ENCODE results near the gene SIN3B. TPM values are rescaled to one million over a fixed set of nuclear protein-coding genes. Genes with fewer than 3 reads are reported as not detected.

SIN3B gene
- total and polyA plus RNA-seq, 4 donors, result 7.1 to 82.7 (median 56.7) TPM

DNA sequence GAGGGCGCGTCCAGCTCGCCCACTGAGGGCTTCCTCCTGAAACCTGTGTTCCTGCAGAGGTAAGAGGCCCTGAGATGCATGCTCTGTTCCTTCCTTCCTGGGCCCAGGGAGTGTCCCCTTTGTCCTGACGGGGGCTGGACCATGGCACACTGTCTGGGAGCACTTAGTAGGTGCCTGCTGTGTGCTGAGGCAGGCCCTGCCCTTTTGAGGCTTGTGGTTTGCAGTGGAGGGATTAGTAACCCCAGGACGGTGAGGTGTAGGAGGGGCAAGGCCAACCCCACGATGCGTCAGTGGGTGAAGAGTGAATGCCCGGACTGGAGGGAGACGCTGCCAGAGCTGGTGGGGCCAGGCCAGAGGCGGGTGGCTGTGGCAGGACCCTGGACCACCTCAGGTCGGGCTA lies 48.4 kb downstream of the SIN3B start:
- Histone ChIP-seq H3K4me1 (ENCODE audit: control insufficient read depth in 1 of 2, insufficient read depth in 2 of 2, low read length in 2 of 2) (no peaks in the 10 kb centered on the region), H3K4me3 (ENCODE audit: low read length in 2 of 2) (no peak overlapping the region), H3K36me3 (ENCODE audit: control insufficient read depth in 1 of 2, insufficient read depth in 2 of 2, low read length in 1 of 2) (peaks cover 4 to 8% of the 10 kb centered on the region in 2 donors), H3K27ac (ENCODE audit: low read depth in 1 of 2, low read length in 2 of 2) (no peak overlapping the region), H3K9me3 (ENCODE audit: control insufficient read depth, low read length) (peaks cover 4% of the 10 kb centered on the region), H3K27me3 (ENCODE audit: control insufficient read depth in 1 of 2, insufficient read depth in 2 of 2, low read length in 1 of 2) (no peaks in the 10 kb centered on the region)
- intact Hi-C loops (cut with DNase I), result no loop called here
- ATAC-seq (ENCODE audit: low FRiP score) (no peak), DNase-seq (no peak)
- 88% methylated on average over 11 of the region's 11 CpGs for WGBS, 2 donors

- no peaks in the 10 kb centered on the region for H3K27me3 ChIP-seq (ENCODE audit: control insufficient read depth in 1 of 2, insufficient read depth in 2 of 2, low read length in 1 of 2)
- H3K4me3 ChIP-seq (ENCODE audit: low read length in 2 of 2), result no peak overlapping the region
- peaks cover 4% of the 10 kb centered on the region for H3K9me3 ChIP-seq (ENCODE audit: control insufficient read depth, low read length)
- intact Hi-C loops (cut with DNase I), result no loop called here
- DNase-seq, result no peak
- no peak overlapping the region for H3K27ac ChIP-seq (ENCODE audit: low read depth in 1 of 2, low read length in 2 of 2)
- H3K36me3 ChIP-seq (ENCODE audit: control insufficient read depth in 1 of 2, insufficient read depth in 2 of 2, low read length in 1 of 2), result peaks cover 4 to 8% of the 10 kb centered on the region in 2 donors
- 92 to 95% methylated on average over 54 to 55 of the region's 55 CpGs for WGBS, 2 donors
- no peaks in the 10 kb centered on the region for H3K4me1 ChIP-seq (ENCODE audit: control insufficient read depth in 1 of 2, insufficient read depth in 2 of 2, low read length in 2 of 2)
- no peak for ATAC-seq (ENCODE audit: low FRiP score)
These were observed 49.2 kb downstream of the SIN3B start for GRCh38 chr19:16878181-16878965.

DNA sequence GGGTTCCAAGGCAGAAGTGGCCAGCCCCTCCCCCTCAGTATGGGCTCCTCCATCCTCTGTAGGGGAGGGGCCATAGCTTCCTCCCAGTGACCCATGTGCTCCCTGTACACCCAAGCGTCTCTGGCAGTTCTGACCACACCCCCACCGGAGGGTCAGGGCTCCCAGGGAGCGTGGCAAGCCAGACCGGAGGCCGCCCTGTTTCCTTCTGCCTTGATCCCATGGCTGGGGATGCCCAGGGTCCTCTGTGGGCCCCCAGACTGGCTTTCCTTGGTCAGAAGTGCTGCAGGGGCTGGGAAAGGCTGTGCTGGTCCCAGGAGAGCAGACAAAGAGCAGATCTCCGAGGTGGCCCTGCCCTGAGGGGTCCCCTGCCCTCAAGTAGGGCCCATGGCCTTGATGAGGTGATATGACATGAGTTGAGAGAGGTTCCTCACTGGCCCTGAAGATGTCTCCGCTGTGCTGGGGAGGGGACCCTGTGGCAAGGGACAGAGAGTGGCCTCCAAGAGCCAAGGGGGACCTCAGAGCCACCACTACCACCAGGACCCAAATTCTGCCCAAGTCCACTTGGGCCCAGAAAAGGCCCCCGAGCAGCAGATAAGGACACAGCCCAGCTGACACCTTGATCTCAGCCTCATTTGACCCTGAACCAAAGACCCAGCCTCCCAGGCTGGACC lies 51.8 kb downstream of the SIN3B start:
- Histone ChIP-seq H3K36me3 (ENCODE audit: control insufficient read depth in 1 of 2, insufficient read depth in 2 of 2, low read length in 1 of 2) (peaks cover 4 to 8% of the 10 kb centered on the region in 2 donors), H3K4me1 (ENCODE audit: control insufficient read depth in 1 of 2, insufficient read depth in 2 of 2, low read length in 2 of 2) (no peaks in the 10 kb centered on the region), H3K9me3 (ENCODE audit: control insufficient read depth, low read length) (peaks cover 4% of the 10 kb centered on the region), H3K4me3 (ENCODE audit: low read length in 2 of 2) (no peak overlapping the region), H3K27ac (ENCODE audit: low read depth in 1 of 2, low read length in 2 of 2) (no peak overlapping the region), H3K27me3 (ENCODE audit: control insufficient read depth in 1 of 2, insufficient read depth in 2 of 2, low read length in 1 of 2) (no peaks in the 10 kb centered on the region)
- ATAC-seq (ENCODE audit: low FRiP score), result no peak
- intact Hi-C loops (cut with DNase I), result no loop called here
- no peak for DNase-seq
- 93 to 94% methylated on average over 5 to 8 of the region's 8 CpGs for WGBS, 2 donors

DNA sequence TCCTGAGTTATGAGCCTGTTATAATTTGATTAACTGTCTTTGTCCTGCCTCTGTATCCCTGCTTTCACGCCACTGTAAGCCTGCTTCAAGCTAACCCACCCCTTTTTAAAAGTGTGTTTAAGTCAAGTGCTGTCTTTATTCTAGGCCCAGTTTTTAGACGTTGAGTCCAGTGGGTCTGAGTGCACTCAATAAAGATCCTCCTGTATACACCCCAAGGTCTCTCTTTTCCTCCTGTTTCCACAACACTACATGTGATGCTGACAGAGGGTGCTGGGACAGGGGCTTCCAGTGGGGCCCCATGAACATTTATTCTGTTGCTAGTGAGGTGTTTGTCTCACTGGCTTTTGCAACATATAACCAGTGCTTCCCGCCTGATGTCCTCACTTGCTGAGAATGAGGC lies 52.9 kb downstream of the SIN3B start:
- Histone ChIP-seq H3K4me1 (ENCODE audit: control insufficient read depth in 1 of 2, insufficient read depth in 2 of 2, low read length in 2 of 2) (no peaks in the 10 kb centered on the region), H3K27me3 (ENCODE audit: control insufficient read depth in 1 of 2, insufficient read depth in 2 of 2, low read length in 1 of 2) (no peaks in the 10 kb centered on the region), H3K36me3 (ENCODE audit: control insufficient read depth in 1 of 2, insufficient read depth in 2 of 2, low read length in 1 of 2) (peaks cover 1 to 4% of the 10 kb centered on the region in 2 donors), H3K27ac (ENCODE audit: low read depth in 1 of 2, low read length in 2 of 2) (no peak overlapping the region), H3K9me3 (ENCODE audit: control insufficient read depth, low read length) (peaks cover 4% of the 10 kb centered on the region), H3K4me3 (ENCODE audit: low read length in 2 of 2) (no peak overlapping the region)
- WGBS, 2 donors, result 91 to 96% methylated on average over 3 of the region's 3 CpGs
- DNase-seq, result no peak
- no peak for ATAC-seq (ENCODE audit: low FRiP score)
- intact Hi-C loops (cut with DNase I), result no loop called here

DNA sequence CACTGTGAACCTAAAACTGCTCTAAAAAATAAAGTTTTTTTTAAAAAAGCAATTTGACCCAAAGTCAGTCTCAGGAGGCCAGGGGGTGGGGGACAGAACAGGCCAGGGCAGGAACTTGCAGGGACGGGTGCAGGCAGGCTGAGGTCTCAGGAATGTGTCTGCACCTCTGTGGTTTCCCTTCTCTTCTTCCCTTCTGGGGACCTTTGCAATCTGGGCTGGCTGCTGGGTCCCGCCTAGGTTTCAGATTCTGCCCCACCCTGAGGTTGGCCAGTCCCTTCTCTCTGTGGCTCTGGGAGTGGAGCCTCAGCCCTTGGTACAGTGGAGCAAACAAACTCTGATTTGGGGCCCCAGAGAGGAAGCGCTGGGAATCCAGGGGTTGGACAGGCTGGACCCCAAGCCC lies 54.3 kb downstream of the SIN3B start:
- Histone ChIP-seq H3K4me3 (ENCODE audit: low read length in 2 of 2) (no peak overlapping the region), H3K9me3 (ENCODE audit: control insufficient read depth, low read length) (peaks cover 4% of the 10 kb centered on the region), H3K27ac (ENCODE audit: low read depth in 1 of 2, low read length in 2 of 2) (no peak overlapping the region), H3K36me3 (ENCODE audit: control insufficient read depth in 1 of 2, insufficient read depth in 2 of 2, low read length in 1 of 2) (peaks cover 0 to 4% of the 10 kb centered on the region in 2 donors), H3K27me3 (ENCODE audit: control insufficient read depth in 1 of 2, insufficient read depth in 2 of 2, low read length in 1 of 2) (no peaks in the 10 kb centered on the region), H3K4me1 (ENCODE audit: control insufficient read depth in 1 of 2, insufficient read depth in 2 of 2, low read length in 2 of 2) (no peaks in the 10 kb centered on the region)
- intact Hi-C loops (cut with DNase I), result no loop called here
- no peak for ATAC-seq (ENCODE audit: low FRiP score)
- DNase-seq, result no peak
- 83 to 86% methylated on average over 3 of the region's 3 CpGs for WGBS, 2 donors

GRCh38 chr19:16885166-16885565 lies 56.0 kb downstream of the SIN3B start:
- ATAC-seq (ENCODE audit: low FRiP score) (no peak), DNase-seq (no peak)
- Histone ChIP-seq H3K36me3 (ENCODE audit: control insufficient read depth in 1 of 2, insufficient read depth in 2 of 2, low read length in 1 of 2) (no peaks in the 10 kb centered on the region), H3K27me3 (ENCODE audit: control insufficient read depth in 1 of 2, insufficient read depth in 2 of 2, low read length in 1 of 2) (no peaks in the 10 kb centered on the region), H3K9me3 (ENCODE audit: control insufficient read depth, low read length) (peaks cover 4% of the 10 kb centered on the region), H3K4me1 (ENCODE audit: control insufficient read depth in 1 of 2, insufficient read depth in 2 of 2, low read length in 2 of 2) (no peaks in the 10 kb centered on the region), H3K4me3 (ENCODE audit: low read length in 2 of 2) (no peak overlapping the region), H3K27ac (ENCODE audit: low read depth in 1 of 2, low read length in 2 of 2) (no peak overlapping the region)
- WGBS, 2 donors, result 44 to 51% methylated on average over 5 of the region's 5 CpGs
- intact Hi-C loops (cut with DNase I), result no loop called here

GRCh38 chr19:16886305-16886880 lies 57.2 kb downstream of the SIN3B start:
- no peaks in the 10 kb centered on the region for H3K27me3 ChIP-seq (ENCODE audit: control insufficient read depth in 1 of 2, insufficient read depth in 2 of 2, low read length in 1 of 2)
- DNase-seq (no peak), ATAC-seq (ENCODE audit: low FRiP score) (peak; percentile 60)
- WGBS, 2 donors, result 70 to 75% methylated on average over 20 of the region's 20 CpGs
- H3K4me1 ChIP-seq (ENCODE audit: control insufficient read depth in 1 of 2, insufficient read depth in 2 of 2, low read length in 2 of 2), result no peaks in the 10 kb centered on the region
- H3K27ac ChIP-seq (ENCODE audit: low read depth in 1 of 2, low read length in 2 of 2), result no peak overlapping the region
- no peak overlapping the region for H3K4me3 ChIP-seq (ENCODE audit: low read length in 2 of 2)
- H3K36me3 ChIP-seq (ENCODE audit: control insufficient read depth in 1 of 2, insufficient read depth in 2 of 2, low read length in 1 of 2), result no peaks in the 10 kb centered on the region
- H3K9me3 ChIP-seq (ENCODE audit: control insufficient read depth, low read length), result peaks cover 1% of the 10 kb centered on the region
- intact Hi-C loops (cut with DNase I), result no loop called here

GRCh38 chr19:16887353-16888265 lies 58.4 kb downstream of the SIN3B start:
- intact Hi-C loops (cut with DNase I), result no loop called here
- no peak for ATAC-seq (ENCODE audit: low FRiP score)
- Histone ChIP-seq H3K36me3 (ENCODE audit: control insufficient read depth in 1 of 2, insufficient read depth in 2 of 2, low read length in 1 of 2) (no peaks in the 10 kb centered on the region), H3K9me3 (ENCODE audit: control insufficient read depth, low read length) (no peaks in the 10 kb centered on the region), H3K4me3 (ENCODE audit: low read length in 2 of 2) (no peak overlapping the region), H3K27me3 (ENCODE audit: control insufficient read depth in 1 of 2, insufficient read depth in 2 of 2, low read length in 1 of 2) (no peaks in the 10 kb centered on the region), H3K27ac (ENCODE audit: low read depth in 1 of 2, low read length in 2 of 2) (no peak overlapping the region), H3K4me1 (ENCODE audit: control insufficient read depth in 1 of 2, insufficient read depth in 2 of 2, low read length in 2 of 2) (no peaks in the 10 kb centered on the region)
- no peak for DNase-seq
- WGBS, 2 donors, result 76 to 78% methylated on average over 17 of the region's 17 CpGs

Measured in aorta (tissue), 5 donors.